ENCODE measurements around the gene ETNK1. TPM values are rescaled to one million over a fixed set of nuclear protein-coding genes. Genes with fewer than 3 reads are reported as not detected.

Gene ETNK1
- total RNA-seq, 1 experiment from 2014 or later, result 70.1 TPM

- H2BK12ac ChIP-seq (ENCODE audit: insufficient read length, low read depth, low read length), result no peak overlapping the region
- H3K4me1 ChIP-seq (ENCODE audit: insufficient read depth, low read length), result no peaks in the 10 kb centered on the region
- H3K4ac ChIP-seq (ENCODE audit: low read depth, low read length), result no peak overlapping the region
- no peak overlapping the region for H4K5ac ChIP-seq (ENCODE audit: insufficient read length, low read depth, low read length)
- H4K8ac ChIP-seq (replicated peaks; ENCODE audit: insufficient read length, low read depth, low read length), result no peak overlapping the region
- H3K9me3 Mint-ChIP-seq, result no peaks in the 10 kb centered on the region
- H2BK5ac ChIP-seq (ENCODE audit: insufficient read length, low read length), result no peak overlapping the region
- no peaks in the 10 kb centered on the region for H3K27me3 Mint-ChIP-seq (ENCODE audit: low read depth)
- H4K91ac ChIP-seq (ENCODE audit: insufficient read length, low read depth, low read length), result no peak overlapping the region
- H3K23ac ChIP-seq (ENCODE audit: insufficient read length, low read depth, low read length), result no peak overlapping the region
- H3K4me3 Mint-ChIP-seq, result no peak overlapping the region
- H2AK5ac ChIP-seq (ENCODE audit: insufficient read length, low read length), result no peak overlapping the region
- peaks cover 2 to 6% of the 10 kb centered on the region in 2 experiments for H3K4me1 Mint-ChIP-seq
- no peaks in the 10 kb centered on the region for H3K27me3 ChIP-seq (ENCODE audit: insufficient read depth, low read length)
- H2BK120ac ChIP-seq (ENCODE audit: low read depth, low read length, poor library complexity, severe bottlenecking), result no peak overlapping the region
- H3K23me2 ChIP-seq (ENCODE audit: insufficient read length, low read depth, low read length, poor library complexity, severe bottlenecking), result no peaks in the 10 kb centered on the region
- DNase-seq, result no peak
- H3K36me3 Mint-ChIP-seq (ENCODE audit: insufficient read depth in 1 of 3, low read depth in 3 of 3), result no peaks in the 10 kb centered on the region
- no peaks in the 10 kb centered on the region for H4K20me1 ChIP-seq (ENCODE audit: control insufficient read depth, insufficient read depth, insufficient read length)
- H3K56ac ChIP-seq (ENCODE audit: insufficient read length, low read depth, low read length), result no peak overlapping the region
- H3K27ac Mint-ChIP-seq, result no peak overlapping the region
- H3K14ac ChIP-seq (ENCODE audit: insufficient read depth, low read length), result no peak overlapping the region
- H2BK20ac ChIP-seq (ENCODE audit: low read depth, low read length, poor library complexity, severe bottlenecking), result no peak overlapping the region
- WGBS (ENCODE audit: extremely low coverage, insufficient read length, low lambda C conversion rate), result no CpG with 5 or more reads among the region's 4 CpGs
- TF ChIP-seq CTCF (conservative IDR thresholded peaks at IDR 0.05), result no peak
- no peaks in the 10 kb centered on the region for H3K79me1 ChIP-seq (ENCODE audit: insufficient read depth, low read depth, low read length, poor library complexity, severe bottlenecking)
- H3K9ac ChIP-seq (ENCODE audit: extremely low read depth, insufficient read length, low read length), result no peak overlapping the region
- no peak overlapping the region for H2AFZ ChIP-seq (ENCODE audit: low read length)
- H3K79me2 ChIP-seq (ENCODE audit: insufficient read depth, low read length), result no peaks in the 10 kb centered on the region
- no peak overlapping the region for H2BK15ac ChIP-seq (ENCODE audit: low read depth, low read length)
- H3K4me2 ChIP-seq (ENCODE audit: insufficient read depth, insufficient read length, low read length), result no peak overlapping the region
- H3K18ac ChIP-seq (ENCODE audit: insufficient read length, low read depth, low read length), result no peak overlapping the region
- no peak overlapping the region for H3K27ac ChIP-seq (ENCODE audit: insufficient read length, low read depth, low read length)
- H3K9me3 ChIP-seq (ENCODE audit: control insufficient read depth, low read depth, low read length), result no peaks in the 10 kb centered on the region
- no peak overlapping the region for H3T11ph ChIP-seq (ENCODE audit: low read length)
These were observed 36.2 kb upstream of the ETNK1 start for GRCh38 chr12:22588817-22589216.
